Measurements from ENCODE around the gene SEC22C.

SEC22C gene

DNA sequence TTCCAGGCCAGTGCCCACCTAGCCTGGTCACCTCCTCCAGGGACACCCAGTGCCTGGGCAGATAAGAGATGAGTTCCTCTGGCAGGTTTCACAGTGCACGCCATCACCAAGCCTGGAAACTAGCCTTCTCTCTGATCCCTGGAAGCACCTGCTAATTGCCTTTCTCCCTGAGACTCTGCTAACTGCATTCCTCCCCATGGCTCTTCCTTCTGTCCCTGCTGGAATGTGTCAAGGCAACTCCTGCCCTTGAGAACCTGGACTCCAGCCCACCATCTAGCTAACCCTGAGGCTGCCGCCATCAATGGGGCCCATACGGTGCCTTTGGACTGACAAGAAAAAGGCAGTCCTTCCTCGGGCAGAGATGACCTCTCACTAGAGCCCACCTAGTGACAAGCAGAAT lies 60.9 kb downstream of the SEC22C start:
- Histone ChIP-seq H3K4me1 (ENCODE audit: control insufficient read depth, insufficient read depth, low read length) (no peaks in the 10 kb centered on the region), H3K4me3 (ENCODE audit: low read length in 2 of 2) (no peak overlapping the region), H3K27ac (ENCODE audit: low read length) (no peak overlapping the region), H3K27me3 (ENCODE audit: control insufficient read depth in 1 of 2, insufficient read depth in 2 of 2, low read length in 2 of 2) (no peaks in the 10 kb centered on the region), H3K36me3 (ENCODE audit: control insufficient read depth in 2 of 2, insufficient read depth in 2 of 2, low read length in 2 of 2) (no peaks in the 10 kb centered on the region), H3K9ac (ENCODE audit: low read length in 2 of 2) (no peak overlapping the region), H3K9me3 (ENCODE audit: control insufficient read depth in 2 of 2, low read length in 2 of 2) (no peaks in the 10 kb centered on the region)

GRCh38 chr3:42520336-42520735 lies 61.4 kb downstream of the SEC22C start:
- H3K36me3 ChIP-seq (ENCODE audit: control insufficient read depth in 2 of 2, insufficient read depth in 2 of 2, low read length in 2 of 2), result no peaks in the 10 kb centered on the region
- H3K4me3 ChIP-seq (ENCODE audit: low read length in 2 of 2), result no peak overlapping the region
- no peaks in the 10 kb centered on the region for H3K27me3 ChIP-seq (ENCODE audit: control insufficient read depth in 1 of 2, insufficient read depth in 2 of 2, low read length in 2 of 2)
- no peaks in the 10 kb centered on the region for H3K9me3 ChIP-seq (ENCODE audit: control insufficient read depth in 2 of 2, low read length in 2 of 2)
- no peaks in the 10 kb centered on the region for H3K4me1 ChIP-seq (ENCODE audit: control insufficient read depth, insufficient read depth, low read length)
- no peak overlapping the region for H3K9ac ChIP-seq (ENCODE audit: low read length in 2 of 2)
- no peak overlapping the region for H3K27ac ChIP-seq (ENCODE audit: low read length)

- H3K27ac ChIP-seq (ENCODE audit: low read length), result no peak overlapping the region
- H3K9me3 ChIP-seq (ENCODE audit: control insufficient read depth in 2 of 2, low read length in 2 of 2), result no peaks in the 10 kb centered on the region
- no peak overlapping the region for H3K4me3 ChIP-seq (ENCODE audit: low read length in 2 of 2)
- no peaks in the 10 kb centered on the region for H3K4me1 ChIP-seq (ENCODE audit: control insufficient read depth, insufficient read depth, low read length)
- no peaks in the 10 kb centered on the region for H3K27me3 ChIP-seq (ENCODE audit: control insufficient read depth in 1 of 2, insufficient read depth in 2 of 2, low read length in 2 of 2)
- no peak overlapping the region for H3K9ac ChIP-seq (ENCODE audit: low read length in 2 of 2)
- H3K36me3 ChIP-seq (ENCODE audit: control insufficient read depth in 2 of 2, insufficient read depth in 2 of 2, low read length in 2 of 2), result no peaks in the 10 kb centered on the region
These were observed 62.2 kb downstream of the SEC22C start for GRCh38 chr3:42519568-42519962.

DNA sequence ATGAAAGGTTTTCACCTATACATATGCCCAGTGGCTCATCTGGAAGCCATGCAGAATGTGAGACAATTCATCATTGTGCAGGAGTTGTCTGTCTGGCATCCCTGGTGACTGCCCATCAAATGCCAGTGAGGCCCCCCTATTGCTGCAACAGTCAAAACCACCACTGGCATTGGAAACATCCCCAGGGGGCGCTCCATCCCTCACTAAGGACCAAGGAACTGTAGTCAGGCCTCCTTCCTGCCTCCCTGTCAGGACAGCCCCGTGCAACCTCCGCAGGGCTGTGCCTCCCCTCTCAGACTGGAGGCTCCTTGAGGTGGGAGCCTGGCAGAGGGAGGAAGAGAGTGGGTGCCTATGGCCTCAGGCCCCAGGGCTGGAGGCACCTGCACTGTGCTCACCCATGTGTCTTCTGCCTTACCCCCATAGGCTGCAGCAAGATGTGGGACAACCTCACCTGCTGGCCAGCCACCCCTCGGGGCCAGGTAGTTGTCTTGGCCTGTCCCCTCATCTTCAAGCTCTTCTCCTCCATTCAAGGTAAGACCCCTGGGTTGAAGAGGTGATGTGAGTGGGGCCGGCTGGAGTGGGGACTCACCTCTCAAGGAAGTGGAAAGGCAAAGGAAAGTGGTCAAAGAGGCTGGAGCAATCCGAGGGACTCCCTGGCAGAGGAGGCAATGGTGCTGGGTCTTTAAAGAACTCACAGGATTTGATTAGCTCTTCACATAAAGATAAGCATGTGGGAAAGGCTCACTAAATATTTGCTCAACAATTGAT lies 62.8 kb downstream of the SEC22C start:
- no peak overlapping the region for H3K4me3 ChIP-seq (ENCODE audit: low read length in 2 of 2)
- no peaks in the 10 kb centered on the region for H3K4me1 ChIP-seq (ENCODE audit: control insufficient read depth, insufficient read depth, low read length)
- no peaks in the 10 kb centered on the region for H3K9me3 ChIP-seq (ENCODE audit: control insufficient read depth in 2 of 2, low read length in 2 of 2)
- no peaks in the 10 kb centered on the region for H3K27me3 ChIP-seq (ENCODE audit: control insufficient read depth in 1 of 2, insufficient read depth in 2 of 2, low read length in 2 of 2)
- H3K36me3 ChIP-seq (ENCODE audit: control insufficient read depth in 2 of 2, insufficient read depth in 2 of 2, low read length in 2 of 2), result no peaks in the 10 kb centered on the region
- H3K9ac ChIP-seq (ENCODE audit: low read length in 2 of 2), result no peak overlapping the region
- no peak overlapping the region for H3K27ac ChIP-seq (ENCODE audit: low read length)

- H3K36me3 ChIP-seq (ENCODE audit: control insufficient read depth in 2 of 2, insufficient read depth in 2 of 2, low read length in 2 of 2), result no peaks in the 10 kb centered on the region
- no peak overlapping the region for H3K4me3 ChIP-seq (ENCODE audit: low read length in 2 of 2)
- no peak overlapping the region for H3K27ac ChIP-seq (ENCODE audit: low read length)
- no peak overlapping the region for H3K9ac ChIP-seq (ENCODE audit: low read length in 2 of 2)
- H3K9me3 ChIP-seq (ENCODE audit: control insufficient read depth in 2 of 2, low read length in 2 of 2), result no peaks in the 10 kb centered on the region
- no peaks in the 10 kb centered on the region for H3K27me3 ChIP-seq (ENCODE audit: control insufficient read depth in 1 of 2, insufficient read depth in 2 of 2, low read length in 2 of 2)
- no peaks in the 10 kb centered on the region for H3K4me1 ChIP-seq (ENCODE audit: control insufficient read depth, insufficient read depth, low read length)
These were observed 64.7 kb downstream of the SEC22C start for GRCh38 chr3:42517117-42517516.

DNA sequence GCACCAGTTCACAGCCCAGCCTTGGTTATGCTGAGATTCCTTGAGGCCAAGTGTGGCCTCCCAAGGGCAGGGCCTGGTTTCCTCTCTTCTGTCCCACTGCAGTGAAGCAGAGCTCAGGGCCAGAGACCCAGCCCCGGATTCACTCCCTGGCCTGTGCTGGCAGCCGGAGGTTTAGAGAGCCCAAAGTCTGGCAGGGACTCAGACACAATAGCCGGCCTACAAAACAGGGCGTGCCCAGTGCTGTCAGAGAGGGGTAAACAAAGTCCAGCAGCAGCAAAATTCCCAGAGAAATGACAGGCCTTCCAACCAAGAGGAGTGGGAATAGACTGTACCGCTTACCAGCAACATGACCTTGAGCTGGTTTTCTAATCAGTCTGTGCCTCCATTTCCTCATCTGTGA lies 65.3 kb downstream of the SEC22C start:
- Histone ChIP-seq H3K9ac (ENCODE audit: low read length in 2 of 2) (no peak overlapping the region), H3K36me3 (ENCODE audit: control insufficient read depth in 2 of 2, insufficient read depth in 2 of 2, low read length in 2 of 2) (no peaks in the 10 kb centered on the region), H3K27me3 (ENCODE audit: control insufficient read depth in 1 of 2, insufficient read depth in 2 of 2, low read length in 2 of 2) (no peaks in the 10 kb centered on the region), H3K9me3 (ENCODE audit: control insufficient read depth in 2 of 2, low read length in 2 of 2) (no peaks in the 10 kb centered on the region), H3K27ac (ENCODE audit: low read length) (no peak overlapping the region), H3K4me3 (ENCODE audit: low read length in 2 of 2) (no peak overlapping the region), H3K4me1 (ENCODE audit: control insufficient read depth, insufficient read depth, low read length) (no peaks in the 10 kb centered on the region)

DNA sequence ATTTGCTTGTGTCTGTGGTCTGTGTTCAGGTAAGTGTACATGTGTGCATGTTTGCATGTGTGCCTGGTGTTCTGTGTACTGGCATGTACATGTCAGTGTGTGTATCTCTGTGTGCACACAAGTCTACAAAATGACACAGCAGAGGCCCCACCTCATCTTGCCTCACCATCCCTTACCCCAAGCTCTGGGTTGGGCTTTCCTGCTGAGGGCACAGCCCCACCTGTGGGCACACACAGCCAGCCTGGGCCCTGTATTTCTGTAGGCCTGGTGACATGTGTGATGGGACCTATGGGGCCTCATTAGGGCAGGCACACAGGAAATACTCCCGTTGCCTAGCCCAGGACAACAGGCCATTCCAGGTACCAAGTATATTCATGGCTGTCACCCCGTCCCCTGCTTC lies 65.8 kb downstream of the SEC22C start:
- Histone ChIP-seq H3K9ac (ENCODE audit: low read length in 2 of 2) (no peak overlapping the region), H3K36me3 (ENCODE audit: control insufficient read depth in 2 of 2, insufficient read depth in 2 of 2, low read length in 2 of 2) (no peaks in the 10 kb centered on the region), H3K4me1 (ENCODE audit: control insufficient read depth, insufficient read depth, low read length) (no peaks in the 10 kb centered on the region), H3K27me3 (ENCODE audit: control insufficient read depth in 1 of 2, insufficient read depth in 2 of 2, low read length in 2 of 2) (no peaks in the 10 kb centered on the region), H3K27ac (ENCODE audit: low read length) (no peak overlapping the region), H3K9me3 (ENCODE audit: control insufficient read depth in 2 of 2, low read length in 2 of 2) (no peaks in the 10 kb centered on the region), H3K4me3 (ENCODE audit: low read length in 2 of 2) (no peak overlapping the region)

- Histone ChIP-seq H3K9ac (ENCODE audit: low read length in 2 of 2) (no peak overlapping the region), H3K4me1 (ENCODE audit: control insufficient read depth, insufficient read depth, low read length) (no peaks in the 10 kb centered on the region), H3K36me3 (ENCODE audit: control insufficient read depth in 2 of 2, insufficient read depth in 2 of 2, low read length in 2 of 2) (no peaks in the 10 kb centered on the region), H3K27me3 (ENCODE audit: control insufficient read depth in 1 of 2, insufficient read depth in 2 of 2, low read length in 2 of 2) (no peaks in the 10 kb centered on the region), H3K4me3 (ENCODE audit: low read length in 2 of 2) (no peak overlapping the region), H3K27ac (ENCODE audit: low read length) (no peak overlapping the region), H3K9me3 (ENCODE audit: control insufficient read depth in 2 of 2, low read length in 2 of 2) (no peaks in the 10 kb centered on the region)
These were observed 66.3 kb downstream of the SEC22C start for GRCh38 chr3:42515391-42515916.

- Histone ChIP-seq H3K4me1 (ENCODE audit: control insufficient read depth, insufficient read depth, low read length) (no peaks in the 10 kb centered on the region), H3K4me3 (ENCODE audit: low read length in 2 of 2) (no peak overlapping the region), H3K27ac (ENCODE audit: low read length) (no peak overlapping the region), H3K36me3 (ENCODE audit: control insufficient read depth in 2 of 2, insufficient read depth in 2 of 2, low read length in 2 of 2) (no peaks in the 10 kb centered on the region), H3K9me3 (ENCODE audit: control insufficient read depth in 2 of 2, low read length in 2 of 2) (no peaks in the 10 kb centered on the region), H3K27me3 (ENCODE audit: control insufficient read depth in 1 of 2, insufficient read depth in 2 of 2, low read length in 2 of 2) (no peaks in the 10 kb centered on the region), H3K9ac (ENCODE audit: low read length in 2 of 2) (no peak overlapping the region)
These were observed 66.9 kb downstream of the SEC22C start for GRCh38 chr3:42514876-42515275.

GRCh38 chr3:42513521-42513920 lies 68.2 kb downstream of the SEC22C start:
- H3K4me1 ChIP-seq (ENCODE audit: control insufficient read depth, insufficient read depth, low read length), result no peaks in the 10 kb centered on the region
- no peak overlapping the region for H3K9ac ChIP-seq (ENCODE audit: low read length in 2 of 2)
- H3K4me3 ChIP-seq (ENCODE audit: low read length in 2 of 2), result no peak overlapping the region
- no peaks in the 10 kb centered on the region for H3K9me3 ChIP-seq (ENCODE audit: control insufficient read depth in 2 of 2, low read length in 2 of 2)
- H3K27me3 ChIP-seq (ENCODE audit: control insufficient read depth in 1 of 2, insufficient read depth in 2 of 2, low read length in 2 of 2), result no peaks in the 10 kb centered on the region
- no peak overlapping the region for H3K27ac ChIP-seq (ENCODE audit: low read length)
- no peaks in the 10 kb centered on the region for H3K36me3 ChIP-seq (ENCODE audit: control insufficient read depth in 2 of 2, insufficient read depth in 2 of 2, low read length in 2 of 2)

DNA sequence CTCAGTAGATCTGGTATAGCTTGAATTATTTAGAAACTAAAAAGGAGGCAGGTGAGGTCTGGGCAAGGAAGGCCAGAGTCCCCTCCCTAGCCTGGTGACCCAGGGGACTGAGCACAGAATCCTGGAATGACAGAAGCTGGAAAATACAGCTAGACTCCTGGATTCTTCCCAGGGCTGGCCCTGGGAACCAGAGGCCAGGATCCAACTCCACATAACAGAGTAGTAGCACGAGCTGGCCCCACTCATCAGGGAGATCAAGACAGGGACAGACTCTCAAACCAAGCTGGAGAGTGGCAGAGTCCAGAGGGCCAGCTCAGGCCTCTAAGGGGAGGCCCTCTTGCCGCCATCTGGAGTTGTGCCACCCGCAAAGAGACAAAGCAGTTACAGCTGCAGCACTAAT lies 68.6 kb downstream of the SEC22C start:
- Histone ChIP-seq H3K4me3 (ENCODE audit: low read length in 2 of 2) (no peak overlapping the region), H3K27ac (ENCODE audit: low read length) (no peak overlapping the region), H3K27me3 (ENCODE audit: control insufficient read depth in 1 of 2, insufficient read depth in 2 of 2, low read length in 2 of 2) (no peaks in the 10 kb centered on the region), H3K9me3 (ENCODE audit: control insufficient read depth in 2 of 2, low read length in 2 of 2) (no peaks in the 10 kb centered on the region), H3K36me3 (ENCODE audit: control insufficient read depth in 2 of 2, insufficient read depth in 2 of 2, low read length in 2 of 2) (no peaks in the 10 kb centered on the region), H3K9ac (ENCODE audit: low read length in 2 of 2) (no peak overlapping the region), H3K4me1 (ENCODE audit: control insufficient read depth, insufficient read depth, low read length) (no peaks in the 10 kb centered on the region)
